Measurements from ENCODE around the gene RARRES1.

Gene RARRES1

GRCh38 chr3:158731938-158732855 lies at the start of gene RARRES1:
Gene RARRES1 (minus strand): TSS chr3:158732457. CDS start chr3:158732415, 42 bp downstream.
- no peak for DNase-seq

- DNase-seq = no peak
Measured at GRCh38 chr3:158781849-158782248, 49.6 kb upstream of the RARRES1 start.

GRCh38 chr3:158781191-158781590 lies 48.9 kb upstream of the RARRES1 start:
- no peak for DNase-seq

- DNase-seq = no peak
Measured at GRCh38 chr3:158780766-158781165, 48.5 kb upstream of the RARRES1 start.

- DNase-seq = no peak
Measured at GRCh38 chr3:158777161-158777873, 45.1 kb upstream of the RARRES1 start.

GRCh38 chr3:158776531-158776930 lies 44.3 kb upstream of the RARRES1 start:
- DNase-seq = no peak

GRCh38 chr3:158775426-158776410 lies 43.5 kb upstream of the RARRES1 start:
- DNase-seq = no peak

GRCh38 chr3:158774965-158775364 lies 42.7 kb upstream of the RARRES1 start:
- DNase-seq = no peak

- DNase-seq = no peak
Measured at GRCh38 chr3:158773845-158774830, 41.9 kb upstream of the RARRES1 start.

- no peak for DNase-seq
Measured at GRCh38 chr3:158773166-158773565, 40.9 kb upstream of the RARRES1 start.

- DNase-seq = no peak
Measured at GRCh38 chr3:158771982-158772381, 39.7 kb upstream of the RARRES1 start.

- no peak for DNase-seq
Measured at GRCh38 chr3:158771577-158771976, 39.3 kb upstream of the RARRES1 start.

- no peak for DNase-seq
Measured at GRCh38 chr3:158770741-158771350, 38.6 kb upstream of the RARRES1 start.

- no peak for DNase-seq
Measured at GRCh38 chr3:158769952-158770740, 37.9 kb upstream of the RARRES1 start.

GRCh38 chr3:158769549-158769948 lies 37.3 kb upstream of the RARRES1 start:
- no peak for DNase-seq

- no peak for DNase-seq
Measured at GRCh38 chr3:158768881-158769543, 36.8 kb upstream of the RARRES1 start.

- DNase-seq = no peak
Measured at GRCh38 chr3:158768361-158768787, 36.1 kb upstream of the RARRES1 start.

GRCh38 chr3:158766364-158766763 lies 34.1 kb upstream of the RARRES1 start:
- no peak for DNase-seq

GRCh38 chr3:158765518-158766205 lies 33.4 kb upstream of the RARRES1 start:
- no peak for DNase-seq

Data from activated T-cell treated with anti-CD3 and anti-CD28 coated beads for 4 hours (primary cell).